ENCODE results near the gene TRPM5.

TRPM5 gene

GRCh38 chr11:2420502-2421225, 23.6 kb downstream of the TRPM5 start:
- peak; percentile 52 for DNase-seq (ENCODE audit: low read depth)

GRCh38 chr11:2419638-2420501, 24.4 kb downstream of the TRPM5 start:
- no peak for DNase-seq (ENCODE audit: low read depth)

- DNase-seq (ENCODE audit: low read depth), result no peak
Observed at GRCh38 chr11:2418693-2419360, 25.5 kb downstream of the TRPM5 start.

- no peak for DNase-seq (ENCODE audit: low read depth)
Observed at GRCh38 chr11:2417856-2418692, 26.2 kb downstream of the TRPM5 start.

GRCh38 chr11:2416765-2417164, 27.5 kb downstream of the TRPM5 start:
- DNase-seq (ENCODE audit: low read depth), result no peak

GRCh38 chr11:2415601-2416380, 28.5 kb downstream of the TRPM5 start:
- DNase-seq (ENCODE audit: low read depth), result no peak

GRCh38 chr11:2415171-2415570, 29.1 kb downstream of the TRPM5 start:
- DNase-seq (ENCODE audit: low read depth), result no peak

- no peak for DNase-seq (ENCODE audit: low read depth)
Observed at GRCh38 chr11:2414616-2415015, 29.7 kb downstream of the TRPM5 start.

GRCh38 chr11:2413742-2414579, 30.4 kb downstream of the TRPM5 start:
- DNase-seq (ENCODE audit: low read depth), result no peak

GRCh38 chr11:2412323-2412722, 32.0 kb downstream of the TRPM5 start:
- DNase-seq (ENCODE audit: low read depth), result no peak

GRCh38 chr11:2411446-2412305, 32.6 kb downstream of the TRPM5 start:
- DNase-seq (ENCODE audit: low read depth), result no peak

- no peak for DNase-seq (ENCODE audit: low read depth)
Observed at GRCh38 chr11:2410616-2411015, 33.7 kb downstream of the TRPM5 start.

GRCh38 chr11:2409611-2410468, 34.5 kb downstream of the TRPM5 start:
- no peak for DNase-seq (ENCODE audit: low read depth)

GRCh38 chr11:2409126-2409525, 35.2 kb downstream of the TRPM5 start:
- DNase-seq (ENCODE audit: low read depth), result no peak

- no peak for DNase-seq (ENCODE audit: low read depth)
Observed at GRCh38 chr11:2408671-2409070, 35.6 kb downstream of the TRPM5 start.

- no peak for DNase-seq (ENCODE audit: low read depth)
Observed at GRCh38 chr11:2406878-2407410, 37.4 kb downstream of the TRPM5 start.

- no peak for DNase-seq (ENCODE audit: low read depth)
Observed at GRCh38 chr11:2406451-2406850, 37.9 kb downstream of the TRPM5 start.

- DNase-seq (ENCODE audit: low read depth), result no peak
Observed at GRCh38 chr11:2404735-2405196, 39.5 kb downstream of the TRPM5 start.

Data from stimulated activated CD8-positive, alpha-beta memory T cell treated with anti-CD3 and anti-CD28 coated beads, Interleukin-7, amount 100 ng/mL, for 24 hours (primary cell).